ENCODE measurements around the gene TMEM72. TPM values are rescaled to one million over a fixed set of nuclear protein-coding genes. Genes with fewer than 3 reads are reported as not detected.

TMEM72 gene
- total and polyA plus RNA-seq, 2 experiments from 2014 or later, result not detected

DNA sequence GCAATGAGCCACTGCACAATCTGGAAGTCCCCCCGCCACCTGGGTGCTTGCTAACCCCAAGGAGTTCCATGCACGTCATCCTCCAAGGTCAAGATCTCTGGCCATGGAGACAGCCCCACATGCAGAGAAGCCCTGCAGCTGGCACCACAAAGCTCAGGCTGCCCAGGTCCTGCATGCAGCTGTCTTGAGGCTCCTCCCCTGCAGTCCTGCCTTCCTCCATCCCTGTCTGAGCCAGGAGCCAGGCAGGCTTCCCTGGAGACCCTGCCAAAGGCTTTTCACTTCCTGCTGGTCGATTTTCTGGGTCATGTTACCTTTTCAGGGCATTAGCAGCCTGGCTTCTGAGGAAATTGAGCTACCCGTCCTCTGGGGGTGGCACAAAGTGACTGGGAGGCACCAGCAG lies 12.5 kb upstream of the TMEM72 start:
- H3K4me1 ChIP-seq (ENCODE audit: insufficient read depth), result 0 out of 2 replicates have a peak, but pooled peaks cover 6% of the 10 kb centered on the region
- H3K4me3 ChIP-seq, result no peak overlapping the region
- H3F3A ChIP-seq (replicated peaks; ENCODE audit: low read depth), result no peaks in the 10 kb centered on the region
- peak overlapping the region; percentile 93; the same call in 1 of the 2 replicates for H2AFZ ChIP-seq
- H3K79me2 ChIP-seq (replicated peaks; ENCODE audit: insufficient read depth), result no peaks in the 10 kb centered on the region
- no peak overlapping the region for H3K4me2 ChIP-seq
- Mint-ChIP-seq H3K4me3 (no peak overlapping the region), H3K9me3 (peaks cover 3% of the 10 kb centered on the region; the same call in 1 of the 3 replicates), H3K36me3 (ENCODE audit: low read depth) (peaks cover 2% of the 10 kb centered on the region; the same call in 2 of the 3 replicates), H3K27me3 (ENCODE audit: insufficient read depth, low read depth, poor library complexity) (peaks cover 10% of the 10 kb centered on the region), H3K27ac (no peak overlapping the region), H3K4me1 (peaks cover 13% of the 10 kb centered on the region; the same call in 2 of the 3 replicates)
- no peak for TF ChIP-seq JUNB (IDR thresholded peaks at IDR 0.05; ENCODE audit: unreplicated experiment)
- TF ChIP-seq, protein P1, sequence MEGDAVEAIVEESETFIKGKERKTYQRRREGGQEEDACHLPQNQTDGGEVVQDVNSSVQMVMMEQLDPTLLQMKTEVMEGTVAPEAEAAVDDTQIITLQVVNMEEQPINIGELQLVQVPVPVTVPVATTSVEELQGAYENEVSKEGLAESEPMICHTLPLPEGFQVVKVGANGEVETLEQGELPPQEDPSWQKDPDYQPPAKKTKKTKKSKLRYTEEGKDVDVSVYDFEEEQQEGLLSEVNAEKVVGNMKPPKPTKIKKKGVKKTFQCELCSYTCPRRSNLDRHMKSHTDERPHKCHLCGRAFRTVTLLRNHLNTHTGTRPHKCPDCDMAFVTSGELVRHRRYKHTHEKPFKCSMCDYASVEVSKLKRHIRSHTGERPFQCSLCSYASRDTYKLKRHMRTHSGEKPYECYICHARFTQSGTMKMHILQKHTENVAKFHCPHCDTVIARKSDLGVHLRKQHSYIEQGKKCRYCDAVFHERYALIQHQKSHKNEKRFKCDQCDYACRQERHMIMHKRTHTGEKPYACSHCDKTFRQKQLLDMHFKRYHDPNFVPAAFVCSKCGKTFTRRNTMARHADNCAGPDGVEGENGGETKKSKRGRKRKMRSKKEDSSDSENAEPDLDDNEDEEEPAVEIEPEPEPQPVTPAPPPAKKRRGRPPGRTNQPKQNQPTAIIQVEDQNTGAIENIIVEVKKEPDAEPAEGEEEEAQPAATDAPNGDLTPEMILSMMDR (conservative IDR thresholded peaks at IDR 0.05; ENCODE audit: low read depth in 2 of 2), result no peak
- TF ChIP-seq CREB1 (CRISPR knock-in tag; IDR thresholded peaks at IDR 0.05; ENCODE audit: low read depth), result no peak
- TF ChIP-seq STAT1 (IDR thresholded peaks at IDR 0.05; ENCODE audit: unreplicated experiment), result no peak
- no peak for TF ChIP-seq ZNF331 (CRISPR knock-in tag; IDR thresholded peaks at IDR 0.05; ENCODE audit: low read depth)
- TF ChIP-seq EZH2 (IDR thresholded peaks at IDR 0.05; ENCODE audit: low read depth, unreplicated experiment), result no peak
- TF ChIP-seq, protein P2, sequence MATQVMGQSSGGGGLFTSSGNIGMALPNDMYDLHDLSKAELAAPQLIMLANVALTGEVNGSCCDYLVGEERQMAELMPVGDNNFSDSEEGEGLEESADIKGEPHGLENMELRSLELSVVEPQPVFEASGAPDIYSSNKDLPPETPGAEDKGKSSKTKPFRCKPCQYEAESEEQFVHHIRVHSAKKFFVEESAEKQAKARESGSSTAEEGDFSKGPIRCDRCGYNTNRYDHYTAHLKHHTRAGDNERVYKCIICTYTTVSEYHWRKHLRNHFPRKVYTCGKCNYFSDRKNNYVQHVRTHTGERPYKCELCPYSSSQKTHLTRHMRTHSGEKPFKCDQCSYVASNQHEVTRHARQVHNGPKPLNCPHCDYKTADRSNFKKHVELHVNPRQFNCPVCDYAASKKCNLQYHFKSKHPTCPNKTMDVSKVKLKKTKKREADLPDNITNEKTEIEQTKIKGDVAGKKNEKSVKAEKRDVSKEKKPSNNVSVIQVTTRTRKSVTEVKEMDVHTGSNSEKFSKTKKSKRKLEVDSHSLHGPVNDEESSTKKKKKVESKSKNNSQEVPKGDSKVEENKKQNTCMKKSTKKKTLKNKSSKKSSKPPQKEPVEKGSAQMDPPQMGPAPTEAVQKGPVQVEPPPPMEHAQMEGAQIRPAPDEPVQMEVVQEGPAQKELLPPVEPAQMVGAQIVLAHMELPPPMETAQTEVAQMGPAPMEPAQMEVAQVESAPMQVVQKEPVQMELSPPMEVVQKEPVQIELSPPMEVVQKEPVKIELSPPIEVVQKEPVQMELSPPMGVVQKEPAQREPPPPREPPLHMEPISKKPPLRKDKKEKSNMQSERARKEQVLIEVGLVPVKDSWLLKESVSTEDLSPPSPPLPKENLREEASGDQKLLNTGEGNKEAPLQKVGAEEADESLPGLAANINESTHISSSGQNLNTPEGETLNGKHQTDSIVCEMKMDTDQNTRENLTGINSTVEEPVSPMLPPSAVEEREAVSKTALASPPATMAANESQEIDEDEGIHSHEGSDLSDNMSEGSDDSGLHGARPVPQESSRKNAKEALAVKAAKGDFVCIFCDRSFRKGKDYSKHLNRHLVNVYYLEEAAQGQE (IDR thresholded peaks at IDR 0.05; ENCODE audit: unreplicated experiment), result no peak
- TF ChIP-seq, protein P3, sequence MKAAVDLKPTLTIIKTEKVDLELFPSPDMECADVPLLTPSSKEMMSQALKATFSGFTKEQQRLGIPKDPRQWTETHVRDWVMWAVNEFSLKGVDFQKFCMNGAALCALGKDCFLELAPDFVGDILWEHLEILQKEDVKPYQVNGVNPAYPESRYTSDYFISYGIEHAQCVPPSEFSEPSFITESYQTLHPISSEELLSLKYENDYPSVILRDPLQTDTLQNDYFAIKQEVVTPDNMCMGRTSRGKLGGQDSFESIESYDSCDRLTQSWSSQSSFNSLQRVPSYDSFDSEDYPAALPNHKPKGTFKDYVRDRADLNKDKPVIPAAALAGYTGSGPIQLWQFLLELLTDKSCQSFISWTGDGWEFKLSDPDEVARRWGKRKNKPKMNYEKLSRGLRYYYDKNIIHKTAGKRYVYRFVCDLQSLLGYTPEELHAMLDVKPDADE (IDR thresholded peaks at IDR 0.05), result no peak
- no peak for TF ChIP-seq EZH2phosphoT487 (IDR thresholded peaks at IDR 0.05; ENCODE audit: unreplicated experiment)
- TF ChIP-seq ZNF114 (CRISPR knock-in tag; IDR thresholded peaks at IDR 0.05), result no peak
- no peak for TF ChIP-seq POLR2AphosphoS5 (IDR thresholded peaks at IDR 0.05; ENCODE audit: low read depth)
- TF ChIP-seq, protein P4, sequence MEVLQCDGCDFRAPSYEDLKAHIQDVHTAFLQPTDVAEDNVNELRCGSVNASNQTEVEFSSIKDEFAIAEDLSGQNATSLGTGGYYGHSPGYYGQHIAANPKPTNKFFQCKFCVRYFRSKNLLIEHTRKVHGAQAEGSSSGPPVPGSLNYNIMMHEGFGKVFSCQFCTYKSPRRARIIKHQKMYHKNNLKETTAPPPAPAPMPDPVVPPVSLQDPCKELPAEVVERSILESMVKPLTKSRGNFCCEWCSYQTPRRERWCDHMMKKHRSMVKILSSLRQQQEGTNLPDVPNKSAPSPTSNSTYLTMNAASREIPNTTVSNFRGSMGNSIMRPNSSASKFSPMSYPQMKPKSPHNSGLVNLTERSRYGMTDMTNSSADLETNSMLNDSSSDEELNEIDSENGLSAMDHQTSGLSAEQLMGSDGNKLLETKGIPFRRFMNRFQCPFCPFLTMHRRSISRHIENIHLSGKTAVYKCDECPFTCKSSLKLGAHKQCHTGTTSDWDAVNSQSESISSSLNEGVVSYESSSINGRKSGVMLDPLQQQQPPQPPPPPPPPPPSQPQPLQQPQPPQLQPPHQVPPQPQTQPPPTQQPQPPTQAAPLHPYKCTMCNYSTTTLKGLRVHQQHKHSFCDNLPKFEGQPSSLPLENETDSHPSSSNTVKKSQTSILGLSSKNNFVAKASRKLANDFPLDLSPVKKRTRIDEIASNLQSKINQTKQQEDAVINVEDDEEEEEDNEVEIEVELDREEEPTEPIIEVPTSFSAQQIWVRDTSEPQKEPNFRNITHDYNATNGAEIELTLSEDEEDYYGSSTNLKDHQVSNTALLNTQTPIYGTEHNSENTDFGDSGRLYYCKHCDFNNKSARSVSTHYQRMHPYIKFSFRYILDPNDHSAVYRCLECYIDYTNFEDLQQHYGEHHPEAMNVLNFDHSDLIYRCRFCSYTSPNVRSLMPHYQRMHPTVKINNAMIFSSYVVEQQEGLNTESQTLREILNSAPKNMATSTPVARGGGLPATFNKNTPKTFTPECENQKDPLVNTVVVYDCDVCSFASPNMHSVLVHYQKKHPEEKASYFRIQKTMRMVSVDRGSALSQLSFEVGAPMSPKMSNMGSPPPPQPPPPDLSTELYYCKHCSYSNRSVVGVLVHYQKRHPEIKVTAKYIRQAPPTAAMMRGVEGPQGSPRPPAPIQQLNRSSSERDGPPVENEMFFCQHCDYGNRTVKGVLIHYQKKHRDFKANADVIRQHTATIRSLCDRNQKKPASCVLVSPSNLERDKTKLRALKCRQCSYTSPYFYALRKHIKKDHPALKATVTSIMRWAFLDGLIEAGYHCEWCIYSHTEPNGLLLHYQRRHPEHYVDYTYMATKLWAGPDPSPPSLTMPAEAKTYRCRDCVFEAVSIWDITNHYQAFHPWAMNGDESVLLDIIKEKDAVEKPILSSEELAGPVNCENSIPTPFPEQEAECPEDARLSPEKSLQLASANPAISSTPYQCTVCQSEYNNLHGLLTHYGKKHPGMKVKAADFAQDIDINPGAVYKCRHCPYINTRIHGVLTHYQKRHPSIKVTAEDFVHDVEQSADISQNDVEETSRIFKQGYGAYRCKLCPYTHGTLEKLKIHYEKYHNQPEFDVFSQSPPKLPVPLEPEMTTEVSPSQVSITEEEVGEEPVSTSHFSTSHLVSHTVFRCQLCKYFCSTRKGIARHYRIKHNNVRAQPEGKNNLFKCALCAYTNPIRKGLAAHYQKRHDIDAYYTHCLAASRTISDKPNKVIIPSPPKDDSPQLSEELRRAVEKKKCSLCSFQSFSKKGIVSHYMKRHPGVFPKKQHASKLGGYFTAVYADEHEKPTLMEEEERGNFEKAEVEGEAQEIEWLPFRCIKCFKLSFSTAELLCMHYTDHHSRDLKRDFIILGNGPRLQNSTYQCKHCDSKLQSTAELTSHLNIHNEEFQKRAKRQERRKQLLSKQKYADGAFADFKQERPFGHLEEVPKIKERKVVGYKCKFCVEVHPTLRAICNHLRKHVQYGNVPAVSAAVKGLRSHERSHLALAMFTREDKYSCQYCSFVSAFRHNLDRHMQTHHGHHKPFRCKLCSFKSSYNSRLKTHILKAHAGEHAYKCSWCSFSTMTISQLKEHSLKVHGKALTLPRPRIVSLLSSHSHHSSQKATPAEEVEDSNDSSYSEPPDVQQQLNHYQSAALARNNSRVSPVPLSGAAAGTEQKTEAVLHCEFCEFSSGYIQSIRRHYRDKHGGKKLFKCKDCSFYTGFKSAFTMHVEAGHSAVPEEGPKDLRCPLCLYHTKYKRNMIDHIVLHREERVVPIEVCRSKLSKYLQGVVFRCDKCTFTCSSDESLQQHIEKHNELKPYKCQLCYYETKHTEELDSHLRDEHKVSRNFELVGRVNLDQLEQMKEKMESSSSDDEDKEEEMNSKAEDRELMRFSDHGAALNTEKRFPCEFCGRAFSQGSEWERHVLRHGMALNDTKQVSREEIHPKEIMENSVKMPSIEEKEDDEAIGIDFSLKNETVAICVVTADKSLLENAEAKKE (CRISPR knock-in tag; IDR thresholded peaks at IDR 0.05), result no peak
- TF ChIP-seq NANOG (IDR thresholded peaks at IDR 0.05; ENCODE audit: borderline replicate concordance), result no peak
- ATAC-seq (peak; percentile 15; the same call in 1 of the 3 replicates), DNase-seq (ENCODE audit: low spot score) (no peak)
- no peaks in the 10 kb centered on the region for H3K36me3 ChIP-seq (ENCODE audit: insufficient read depth)
- no peaks in the 10 kb centered on the region for H4K20me1 ChIP-seq (replicated peaks; ENCODE audit: insufficient read depth)
- no peaks in the 10 kb centered on the region for H3K9me2 ChIP-seq (ENCODE audit: insufficient read depth)
- H3K27me3 ChIP-seq (ENCODE audit: insufficient read depth), result no peaks in the 10 kb centered on the region
- no peak overlapping the region for H3K27ac ChIP-seq (ENCODE audit: low read depth)

Data from GM23338 (cell line).